Cardiac muscle cell (in vitro differentiated cells and primary cell): Measurements from ENCODE around the gene SPATA9. TPM values are rescaled to one million over a fixed set of nuclear protein-coding genes. Genes with fewer than 3 reads are reported as not detected.
"Not testable (repeated sequence)": the region's sequence is repeated elsewhere in the genome, so short reads cannot be mapped to it uniquely, and the experiment has no call there.

Experiments used
- DNase-seq, 2 donors: peaks; one replicate each; pipeline versions ENCODE4 v3.0.0 to v3.0.0-alpha.2; 2010 to 2017; ENCODE audit warnings: low read depth in 1 of 2, low spot score in 1 of 2
- H3K27ac ChIP-seq: fragments of 200-600 bp; sonication (generic); 2 replicates; pipeline ENCODE4 v1.5.1; 2016
- H3K27me3 ChIP-seq: fragments of 200-600 bp; sonication (generic); 2 replicates; pipeline ENCODE4 v1.6.0; 2016; ENCODE audit warnings: control low read depth
- H3K36me3 ChIP-seq: fragments of 200-600 bp; sonication (generic); 2 replicates; pipeline ENCODE4 v1.5.1; 2016; ENCODE audit warnings: control low read depth
- H3K4me1 ChIP-seq: fragments of 200-600 bp; sonication (generic); 2 replicates; pipeline ENCODE4 v1.8.1; 2017; ENCODE audit warnings: low read depth, mild to moderate bottlenecking, mixed run types
- H3K4me3 ChIP-seq: fragments of 200-600 bp; sonication (generic); 2 replicates; pipeline ENCODE4 v1.5.1; 2016; ENCODE audit warnings: mild to moderate bottlenecking
- H3K9me3 ChIP-seq: fragments of 200-600 bp; sonication (generic); 2 replicates; pipeline ENCODE4 v1.5.1; 2017; ENCODE audit warnings: low read depth, mild to moderate bottlenecking, control low read depth
- polyA plus RNA-seq: library from polyadenylated mRNA; unstranded; fragments of >200 nt; fragmentation: Nextera tagmentation; extraction: Ambion mirVana; gene quantifications from 2 replicates; pipeline ENCODE4 v1.2.1, GENCODE V29; 2016
- total RNA-seq: library from RNA; depleted of rRNA; stranded (reverse); fragments of >200 nt; gene quantifications from 2 replicates; pipeline ENCODE4 v1.2.3, GENCODE V29; 2016
- TF ChIP-seq, protein P1 (sequence below): IDR thresholded peaks from 2 replicates; pipeline ENCODE4 v1.5.1; 2012; ENCODE audit warnings: low read depth, mild to moderate bottlenecking, low read length

Gene SPATA9
- total and polyA plus RNA-seq, 2 experiments from 2014 or later, result 0.45 to 1.3 TPM

DNA sequence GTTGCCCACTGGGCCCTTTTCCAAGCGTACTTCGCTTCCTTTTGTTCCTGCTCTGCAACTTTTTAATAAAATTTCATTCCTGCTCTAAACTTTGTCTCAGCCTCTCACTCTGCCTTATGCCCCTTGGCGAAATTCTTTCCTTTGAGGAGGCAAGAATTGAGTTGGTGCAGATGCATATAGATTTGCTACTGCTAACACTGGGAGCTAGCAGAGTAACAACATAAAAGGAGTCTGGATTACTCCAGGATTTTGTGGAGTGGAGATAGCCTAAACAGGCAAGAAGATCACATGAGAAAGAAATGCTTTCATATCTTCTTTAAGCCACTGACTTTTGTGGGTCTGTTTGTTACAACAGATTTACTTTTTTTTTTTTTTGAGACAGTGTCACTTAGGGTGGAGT, 49.1 kb downstream of the SPATA9 start:
- Histone ChIP-seq H3K27me3 (no peaks in the 10 kb centered on the region), H3K4me1 (no peaks in the 10 kb centered on the region), H3K27ac (no peak overlapping the region), H3K9me3 (no peaks in the 10 kb centered on the region), H3K4me3 (no peak overlapping the region), H3K36me3 (no peaks in the 10 kb centered on the region)
- TF ChIP-seq, protein P1, sequence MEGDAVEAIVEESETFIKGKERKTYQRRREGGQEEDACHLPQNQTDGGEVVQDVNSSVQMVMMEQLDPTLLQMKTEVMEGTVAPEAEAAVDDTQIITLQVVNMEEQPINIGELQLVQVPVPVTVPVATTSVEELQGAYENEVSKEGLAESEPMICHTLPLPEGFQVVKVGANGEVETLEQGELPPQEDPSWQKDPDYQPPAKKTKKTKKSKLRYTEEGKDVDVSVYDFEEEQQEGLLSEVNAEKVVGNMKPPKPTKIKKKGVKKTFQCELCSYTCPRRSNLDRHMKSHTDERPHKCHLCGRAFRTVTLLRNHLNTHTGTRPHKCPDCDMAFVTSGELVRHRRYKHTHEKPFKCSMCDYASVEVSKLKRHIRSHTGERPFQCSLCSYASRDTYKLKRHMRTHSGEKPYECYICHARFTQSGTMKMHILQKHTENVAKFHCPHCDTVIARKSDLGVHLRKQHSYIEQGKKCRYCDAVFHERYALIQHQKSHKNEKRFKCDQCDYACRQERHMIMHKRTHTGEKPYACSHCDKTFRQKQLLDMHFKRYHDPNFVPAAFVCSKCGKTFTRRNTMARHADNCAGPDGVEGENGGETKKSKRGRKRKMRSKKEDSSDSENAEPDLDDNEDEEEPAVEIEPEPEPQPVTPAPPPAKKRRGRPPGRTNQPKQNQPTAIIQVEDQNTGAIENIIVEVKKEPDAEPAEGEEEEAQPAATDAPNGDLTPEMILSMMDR, result no peak
- DNase-seq, result no peak

GRCh38 chr5:95632942-95633341, 49.8 kb downstream of the SPATA9 start:
- H3K4me3 ChIP-seq, H3K27me3 ChIP-seq, DNase-seq, H3K4me1 ChIP-seq, H3K36me3 ChIP-seq, H3K27ac ChIP-seq, H3K9me3 ChIP-seq: not testable (repeated sequence)

DNA sequence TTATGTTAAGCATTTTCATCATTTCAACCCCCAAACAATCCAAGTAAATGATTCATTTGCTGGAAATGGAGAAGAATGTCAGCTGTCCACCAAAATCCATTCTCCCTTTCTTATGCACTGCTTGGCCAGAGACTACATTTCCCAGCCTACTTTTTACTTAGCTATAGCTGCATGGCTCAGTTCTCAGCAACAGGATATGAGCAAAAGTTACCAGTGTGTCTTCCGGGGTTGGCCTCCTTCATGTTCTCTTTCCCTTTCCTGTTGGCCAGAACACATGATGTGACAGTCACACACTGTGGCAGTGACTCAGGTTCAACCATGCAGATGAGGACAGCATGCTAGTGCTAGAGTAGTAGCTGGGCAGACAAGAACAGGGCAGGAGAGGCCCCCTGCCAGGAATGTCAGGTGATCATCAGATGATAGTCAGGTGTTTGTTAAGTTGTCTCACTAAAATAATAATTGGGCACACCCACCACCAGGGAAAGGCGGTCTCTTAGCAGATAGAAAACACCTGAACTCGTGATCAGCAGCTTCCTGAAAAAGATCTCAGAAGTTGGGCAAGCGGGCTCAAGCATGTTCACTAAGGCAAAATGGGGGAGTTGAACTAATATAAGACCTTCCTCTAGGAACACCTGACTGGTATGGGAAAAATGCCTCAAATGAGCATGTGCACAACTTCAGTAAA, 50.7 kb downstream of the SPATA9 start:
- Histone ChIP-seq H3K4me1 (no peaks in the 10 kb centered on the region), H3K36me3 (no peaks in the 10 kb centered on the region), H3K27ac (no peak overlapping the region), H3K4me3 (no peak overlapping the region), H3K27me3 (no peaks in the 10 kb centered on the region), H3K9me3 (no peaks in the 10 kb centered on the region)
- TF ChIP-seq, protein P1, result no peak
- peak in 1 of 2 donors; percentile 45 for DNase-seq

GRCh38 chr5:95631255-95631958, 51.4 kb downstream of the SPATA9 start:
- no peaks in the 10 kb centered on the region for H3K9me3 ChIP-seq
- no peaks in the 10 kb centered on the region for H3K27me3 ChIP-seq
- DNase-seq, result peak in 1 of 2 donors; percentile 83
- TF ChIP-seq, protein P1, result no peak
- no peaks in the 10 kb centered on the region for H3K4me1 ChIP-seq
- H3K36me3 ChIP-seq, result no peaks in the 10 kb centered on the region
- no peak overlapping the region for H3K27ac ChIP-seq
- no peak overlapping the region for H3K4me3 ChIP-seq

DNA sequence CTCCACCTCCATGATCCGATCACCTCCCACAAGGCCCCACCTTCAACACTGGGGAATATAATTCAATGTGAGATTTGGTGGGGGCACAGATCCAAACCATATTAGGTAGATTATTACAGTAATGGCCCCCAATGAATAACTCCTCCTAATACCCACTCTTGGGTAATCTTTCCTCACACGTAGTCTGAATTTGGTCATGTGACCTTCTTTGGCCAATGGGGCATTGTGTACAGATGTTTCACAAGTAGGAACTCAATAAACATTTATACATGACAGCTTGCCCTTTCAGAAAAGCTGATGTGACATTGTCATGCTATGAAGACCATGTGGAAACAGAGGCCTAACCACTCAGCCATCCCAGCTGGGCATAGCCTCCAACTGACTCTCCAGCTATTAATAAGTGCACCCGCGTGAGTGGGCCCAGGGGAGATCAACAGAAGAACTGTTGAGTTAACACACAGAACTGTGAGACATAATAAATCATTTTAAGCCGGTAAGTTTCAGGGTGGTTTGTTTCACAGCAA, 52.3 kb downstream of the SPATA9 start:
- Histone ChIP-seq H3K27ac (no peak overlapping the region), H3K9me3 (no peaks in the 10 kb centered on the region), H3K27me3 (no peaks in the 10 kb centered on the region), H3K4me3 (no peak overlapping the region), H3K36me3 (no peaks in the 10 kb centered on the region), H3K4me1 (no peaks in the 10 kb centered on the region)
- TF ChIP-seq, protein P1, result no peak
- no peak for DNase-seq

- no peak overlapping the region for H3K4me3 ChIP-seq
- no peaks in the 10 kb centered on the region for H3K36me3 ChIP-seq
- no peaks in the 10 kb centered on the region for H3K9me3 ChIP-seq
- H3K27ac ChIP-seq, result no peak overlapping the region
- peaks cover under 1% of the 10 kb centered on the region for H3K27me3 ChIP-seq
- TF ChIP-seq, protein P1, result no peak
- no peak for DNase-seq
- H3K4me1 ChIP-seq, result no peaks in the 10 kb centered on the region
These were observed 53.9 kb downstream of the SPATA9 start for GRCh38 chr5:95628933-95629332.
